HEK293 (cell line): ENCODE results near the gene PRKCD.

Experiments
- BCL11A ChIP-seq: fragments of 450-650 bp; formaldehyde crosslinking; IDR thresholded peaks from 2 replicates; pipeline ENCODE4 v1.5.1; 2016; ENCODE audit warnings: low read depth, missing biosample characterization, missing genetic modification characterization
- IKZF3 ChIP-seq: fragments of 450-650 bp; IDR thresholded peaks from 2 replicates; pipeline ENCODE4 v1.5.0; 2018; ENCODE audit warnings: missing biosample characterization, mild to moderate bottlenecking, missing genetic modification characterization, moderate library complexity
- KLF1 ChIP-seq: fragments of 450-650 bp; formaldehyde crosslinking; IDR thresholded peaks from 2 replicates; pipeline ENCODE4 v1.5.1; 2016; ENCODE audit warnings: missing biosample characterization, missing genetic modification characterization
- KLF16 ChIP-seq: fragments of 450-650 bp; formaldehyde crosslinking; IDR thresholded peaks from 2 replicates; pipeline ENCODE4 v1.5.1; 2017; ENCODE audit warnings: missing biosample characterization, missing genetic modification characterization
- RBAK ChIP-seq: fragments of 450-650 bp; formaldehyde crosslinking; IDR thresholded peaks from 2 replicates; pipeline ENCODE4 v1.5.1; 2016; ENCODE audit warnings: missing biosample characterization, missing genetic modification characterization
- ZFP3 ChIP-seq: fragments of 450-650 bp; formaldehyde crosslinking; IDR thresholded peaks from 2 replicates; pipeline ENCODE4 v1.5.1; 2016; ENCODE audit warnings: low read depth, missing biosample characterization, missing genetic modification characterization
- ZIC2 ChIP-seq: fragments of 450-650 bp; formaldehyde crosslinking; IDR thresholded peaks from 2 replicates; pipeline ENCODE4 v1.5.1; 2016; ENCODE audit warnings: missing biosample characterization, missing genetic modification characterization
- ZNF16 ChIP-seq: fragments of 450-650 bp; formaldehyde crosslinking; IDR thresholded peaks from 2 replicates; pipeline ENCODE4 v1.5.1; 2016; ENCODE audit warnings: low read depth, missing biosample characterization, missing genetic modification characterization
- ZNF23 ChIP-seq: fragments of 450-650 bp; formaldehyde crosslinking; IDR thresholded peaks from 2 replicates; pipeline ENCODE4 v1.5.1; 2016; ENCODE audit warnings: missing biosample characterization, missing genetic modification characterization, borderline replicate concordance
- ZNF248 ChIP-seq: fragments of 450-650 bp; formaldehyde crosslinking; IDR thresholded peaks from 2 replicates; pipeline ENCODE4 v1.5.1; 2017; ENCODE audit warnings: missing biosample characterization, missing genetic modification characterization
- ZNF302 ChIP-seq: fragments of 450-650 bp; formaldehyde crosslinking; IDR thresholded peaks from 2 replicates; pipeline ENCODE4 v1.5.1; 2016; ENCODE audit warnings: missing biosample characterization, missing genetic modification characterization, low read depth
- ZNF37A ChIP-seq: fragments of 450-650 bp; IDR thresholded peaks from 2 replicates; pipeline ENCODE4 v1.5.1; 2018; ENCODE audit warnings: missing biosample characterization, missing genetic modification characterization
- ZNF404 ChIP-seq: fragments of 450-650 bp; formaldehyde crosslinking; IDR thresholded peaks from 2 replicates; pipeline ENCODE4 v1.5.1; 2017; ENCODE audit warnings: missing biosample characterization, missing genetic modification characterization
- ZNF423 ChIP-seq: fragments of 450-650 bp; formaldehyde crosslinking; IDR thresholded peaks from 2 replicates; pipeline ENCODE4 v1.5.1; 2016; ENCODE audit warnings: missing biosample characterization, missing genetic modification characterization
- ZNF433 ChIP-seq: fragments of 450-650 bp; formaldehyde crosslinking; IDR thresholded peaks from 2 replicates; pipeline ENCODE4 v1.5.1; 2016; ENCODE audit warnings: missing biosample characterization, missing genetic modification characterization, low read depth
- ZNF544 ChIP-seq: fragments of 450-650 bp; formaldehyde crosslinking; IDR thresholded peaks from 2 replicates; pipeline ENCODE4 v1.5.0; 2017; ENCODE audit warnings: missing biosample characterization, missing genetic modification characterization
- ZNF600 ChIP-seq: fragments of 450-650 bp; formaldehyde crosslinking; IDR thresholded peaks from 2 replicates; pipeline ENCODE4 v1.5.1; 2016; ENCODE audit warnings: missing biosample characterization, missing genetic modification characterization
- ZNF624 ChIP-seq: fragments of 450-650 bp; formaldehyde crosslinking; IDR thresholded peaks from 2 replicates; pipeline ENCODE4 v1.5.1; 2017; ENCODE audit warnings: missing biosample characterization, missing genetic modification characterization
- ZNF76 ChIP-seq: fragments of 450-650 bp; formaldehyde crosslinking; IDR thresholded peaks from 2 replicates; pipeline ENCODE4; 2016; ENCODE audit warnings: low read depth, missing biosample characterization, missing genetic modification characterization, borderline replicate concordance
- ZNF776 ChIP-seq: fragments of 450-650 bp; formaldehyde crosslinking; IDR thresholded peaks from 2 replicates; pipeline ENCODE4 v1.5.0; 2017; ENCODE audit warnings: missing biosample characterization, missing genetic modification characterization, borderline replicate concordance
- ZNF791 ChIP-seq: fragments of 450-650 bp; formaldehyde crosslinking; IDR thresholded peaks from 2 replicates; pipeline ENCODE4 v1.5.1; 2016; ENCODE audit warnings: missing biosample characterization, missing genetic modification characterization
- ZNF830 ChIP-seq: fragments of 450-650 bp; IDR thresholded peaks from 2 replicates; pipeline ENCODE4 v1.5.0; 2018; ENCODE audit warnings: missing biosample characterization, missing genetic modification characterization, low read depth, mild to moderate bottlenecking, moderate library complexity
- TF ChIP-seq, protein P1 (sequence below): fragments of 450-650 bp; formaldehyde crosslinking; IDR thresholded peaks from 2 replicates; pipeline ENCODE4 v1.5.1; 2016; ENCODE audit warnings: missing biosample characterization, missing genetic modification characterization, borderline replicate concordance
- TF ChIP-seq, protein P2 (sequence below): fragments of 450-650 bp; formaldehyde crosslinking; IDR thresholded peaks from 2 replicates; pipeline ENCODE4 v1.5.1; 2016; ENCODE audit warnings: missing biosample characterization, missing genetic modification characterization, low read depth
- TF ChIP-seq, protein P3 (sequence below): fragments of 450-650 bp; formaldehyde crosslinking; IDR thresholded peaks from 2 replicates; pipeline ENCODE4 v1.5.1; 2016; ENCODE audit warnings: missing biosample characterization, missing genetic modification characterization
- TF ChIP-seq, protein P4 (sequence below): fragments of 450-650 bp; formaldehyde crosslinking; IDR thresholded peaks from 2 replicates; pipeline ENCODE4; 2016; ENCODE audit warnings: missing biosample characterization, missing genetic modification characterization
- TF ChIP-seq, protein P5 (sequence below): fragments of 450-650 bp; formaldehyde crosslinking; IDR thresholded peaks from 2 replicates; pipeline ENCODE4 v1.5.1; 2016; ENCODE audit warnings: missing biosample characterization, missing genetic modification characterization

Gene PRKCD

DNA sequence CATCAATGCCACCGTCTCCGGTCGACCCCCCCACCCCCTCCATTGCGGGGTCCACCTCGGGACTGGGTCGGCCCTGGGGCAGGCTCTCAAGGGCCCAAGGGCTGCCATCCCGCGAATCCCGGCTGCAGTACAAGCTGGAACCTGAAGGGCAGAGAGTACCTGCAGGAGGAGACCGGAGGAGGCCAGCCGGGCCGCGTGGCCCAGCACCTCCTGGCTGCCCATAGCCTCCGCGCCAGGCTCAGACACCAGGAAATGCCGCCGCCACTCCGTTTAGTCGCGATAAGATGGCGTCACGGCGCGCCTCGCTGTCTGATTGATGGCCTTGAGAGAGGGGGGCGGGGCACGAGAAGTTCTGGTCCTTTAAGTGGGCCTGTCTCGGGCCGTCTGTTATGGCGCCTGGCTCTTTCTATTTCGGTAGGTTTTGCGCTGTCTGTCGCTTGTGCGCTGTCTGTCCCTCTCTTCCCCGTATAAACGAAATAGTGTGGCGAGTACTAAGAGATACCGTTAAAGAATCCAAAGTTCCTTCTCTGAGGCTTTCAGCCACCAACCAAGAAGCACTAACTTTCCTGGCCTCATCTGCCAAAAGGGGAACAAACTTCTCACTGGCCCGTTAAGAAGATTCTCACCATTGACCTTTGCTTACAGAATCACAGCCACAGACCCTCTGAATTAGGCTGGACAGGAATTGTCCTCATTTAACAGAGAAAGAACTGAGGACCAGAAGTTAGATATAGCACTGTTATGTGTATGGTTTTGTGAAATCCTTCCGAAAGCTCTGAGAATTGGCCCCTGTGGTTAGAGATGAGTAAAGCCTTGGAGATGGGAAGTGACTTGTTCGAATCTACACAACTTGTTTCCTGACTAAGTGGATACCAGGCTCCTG is 30.6 kb upstream of the PRKCD start, which contains the start of gene RFT1 (continued):
- no peak for TF ChIP-seq ZNF302 (tag by site-specific recombination)
- TF ChIP-seq, protein P1, sequence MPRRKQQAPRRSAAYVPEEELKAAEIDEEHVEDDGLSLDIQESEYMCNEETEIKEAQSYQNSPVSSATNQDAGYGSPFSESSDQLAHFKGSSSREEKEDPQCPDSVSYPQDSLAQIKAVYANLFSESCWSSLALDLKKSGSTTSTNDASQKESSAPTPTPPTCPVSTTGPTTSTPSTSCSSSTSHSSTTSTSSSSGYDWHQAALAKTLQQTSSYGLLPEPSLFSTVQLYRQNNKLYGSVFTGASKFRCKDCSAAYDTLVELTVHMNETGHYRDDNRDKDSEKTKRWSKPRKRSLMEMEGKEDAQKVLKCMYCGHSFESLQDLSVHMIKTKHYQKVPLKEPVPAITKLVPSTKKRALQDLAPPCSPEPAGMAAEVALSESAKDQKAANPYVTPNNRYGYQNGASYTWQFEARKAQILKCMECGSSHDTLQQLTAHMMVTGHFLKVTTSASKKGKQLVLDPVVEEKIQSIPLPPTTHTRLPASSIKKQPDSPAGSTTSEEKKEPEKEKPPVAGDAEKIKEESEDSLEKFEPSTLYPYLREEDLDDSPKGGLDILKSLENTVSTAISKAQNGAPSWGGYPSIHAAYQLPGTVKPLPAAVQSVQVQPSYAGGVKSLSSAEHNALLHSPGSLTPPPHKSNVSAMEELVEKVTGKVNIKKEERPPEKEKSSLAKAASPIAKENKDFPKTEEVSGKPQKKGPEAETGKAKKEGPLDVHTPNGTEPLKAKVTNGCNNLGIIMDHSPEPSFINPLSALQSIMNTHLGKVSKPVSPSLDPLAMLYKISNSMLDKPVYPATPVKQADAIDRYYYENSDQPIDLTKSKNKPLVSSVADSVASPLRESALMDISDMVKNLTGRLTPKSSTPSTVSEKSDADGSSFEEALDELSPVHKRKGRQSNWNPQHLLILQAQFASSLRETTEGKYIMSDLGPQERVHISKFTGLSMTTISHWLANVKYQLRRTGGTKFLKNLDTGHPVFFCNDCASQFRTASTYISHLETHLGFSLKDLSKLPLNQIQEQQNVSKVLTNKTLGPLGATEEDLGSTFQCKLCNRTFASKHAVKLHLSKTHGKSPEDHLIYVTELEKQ (tag by site-specific recombination): peak; percentile 10; the same call in 1 of the 2 replicates
- TF ChIP-seq ZNF600: peak; percentile 83
- no peak for TF ChIP-seq ZNF23 (tag by site-specific recombination)
- TF ChIP-seq ZNF404 (tag by site-specific recombination): no peak
- TF ChIP-seq ZNF423 (tag by site-specific recombination): no peak
- peak; percentile 50; the same call in 1 of the 2 replicates for TF ChIP-seq KLF16 (tag by site-specific recombination)
- no peak for TF ChIP-seq ZNF16
- TF ChIP-seq BCL11A: no peak
- TF ChIP-seq, protein P2, sequence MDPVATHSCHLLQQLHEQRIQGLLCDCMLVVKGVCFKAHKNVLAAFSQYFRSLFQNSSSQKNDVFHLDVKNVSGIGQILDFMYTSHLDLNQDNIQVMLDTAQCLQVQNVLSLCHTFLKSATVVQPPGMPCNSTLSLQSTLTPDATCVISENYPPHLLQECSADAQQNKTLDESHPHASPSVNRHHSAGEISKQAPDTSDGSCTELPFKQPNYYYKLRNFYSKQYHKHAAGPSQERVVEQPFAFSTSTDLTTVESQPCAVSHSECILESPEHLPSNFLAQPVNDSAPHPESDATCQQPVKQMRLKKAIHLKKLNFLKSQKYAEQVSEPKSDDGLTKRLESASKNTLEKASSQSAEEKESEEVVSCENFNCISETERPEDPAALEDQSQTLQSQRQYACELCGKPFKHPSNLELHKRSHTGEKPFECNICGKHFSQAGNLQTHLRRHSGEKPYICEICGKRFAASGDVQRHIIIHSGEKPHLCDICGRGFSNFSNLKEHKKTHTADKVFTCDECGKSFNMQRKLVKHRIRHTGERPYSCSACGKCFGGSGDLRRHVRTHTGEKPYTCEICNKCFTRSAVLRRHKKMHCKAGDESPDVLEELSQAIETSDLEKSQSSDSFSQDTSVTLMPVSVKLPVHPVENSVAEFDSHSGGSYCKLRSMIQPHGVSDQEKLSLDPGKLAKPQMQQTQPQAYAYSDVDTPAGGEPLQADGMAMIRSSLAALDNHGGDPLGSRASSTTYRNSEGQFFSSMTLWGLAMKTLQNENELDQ: no peak
- no peak for TF ChIP-seq ZNF544 (tag by site-specific recombination)
- TF ChIP-seq ZIC2 (tag by site-specific recombination): no peak
- TF ChIP-seq RBAK (tag by site-specific recombination): no peak
- no peak for TF ChIP-seq ZNF830 (tag by site-specific recombination)
- TF ChIP-seq, protein P3, sequence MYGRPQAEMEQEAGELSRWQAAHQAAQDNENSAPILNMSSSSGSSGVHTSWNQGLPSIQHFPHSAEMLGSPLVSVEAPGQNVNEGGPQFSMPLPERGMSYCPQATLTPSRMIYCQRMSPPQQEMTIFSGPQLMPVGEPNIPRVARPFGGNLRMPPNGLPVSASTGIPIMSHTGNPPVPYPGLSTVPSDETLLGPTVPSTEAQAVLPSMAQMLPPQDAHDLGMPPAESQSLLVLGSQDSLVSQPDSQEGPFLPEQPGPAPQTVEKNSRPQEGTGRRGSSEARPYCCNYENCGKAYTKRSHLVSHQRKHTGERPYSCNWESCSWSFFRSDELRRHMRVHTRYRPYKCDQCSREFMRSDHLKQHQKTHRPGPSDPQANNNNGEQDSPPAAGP (tag by site-specific recombination): no peak
- TF ChIP-seq ZNF37A (tag by site-specific recombination): no peak
- TF ChIP-seq ZNF433 (tag by site-specific recombination): no peak
- TF ChIP-seq IKZF3 (tag by site-specific recombination): no peak
- TF ChIP-seq, protein P4, sequence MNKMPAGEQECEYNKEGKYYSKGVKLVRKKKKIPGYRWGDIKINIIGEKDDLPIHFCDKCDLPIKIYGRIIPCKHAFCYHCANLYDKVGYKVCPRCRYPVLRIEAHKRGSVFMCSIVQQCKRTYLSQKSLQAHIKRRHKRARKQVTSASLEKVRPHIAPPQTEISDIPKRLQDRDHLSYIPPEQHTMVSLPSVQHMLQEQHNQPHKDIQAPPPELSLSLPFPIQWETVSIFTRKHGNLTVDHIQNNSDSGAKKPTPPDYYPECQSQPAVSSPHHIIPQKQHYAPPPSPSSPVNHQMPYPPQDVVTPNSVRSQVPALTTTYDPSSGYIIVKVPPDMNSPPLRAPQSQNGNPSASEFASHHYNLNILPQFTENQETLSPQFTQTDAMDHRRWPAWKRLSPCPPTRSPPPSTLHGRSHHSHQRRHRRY (tag by site-specific recombination): no peak
- TF ChIP-seq, protein P5, sequence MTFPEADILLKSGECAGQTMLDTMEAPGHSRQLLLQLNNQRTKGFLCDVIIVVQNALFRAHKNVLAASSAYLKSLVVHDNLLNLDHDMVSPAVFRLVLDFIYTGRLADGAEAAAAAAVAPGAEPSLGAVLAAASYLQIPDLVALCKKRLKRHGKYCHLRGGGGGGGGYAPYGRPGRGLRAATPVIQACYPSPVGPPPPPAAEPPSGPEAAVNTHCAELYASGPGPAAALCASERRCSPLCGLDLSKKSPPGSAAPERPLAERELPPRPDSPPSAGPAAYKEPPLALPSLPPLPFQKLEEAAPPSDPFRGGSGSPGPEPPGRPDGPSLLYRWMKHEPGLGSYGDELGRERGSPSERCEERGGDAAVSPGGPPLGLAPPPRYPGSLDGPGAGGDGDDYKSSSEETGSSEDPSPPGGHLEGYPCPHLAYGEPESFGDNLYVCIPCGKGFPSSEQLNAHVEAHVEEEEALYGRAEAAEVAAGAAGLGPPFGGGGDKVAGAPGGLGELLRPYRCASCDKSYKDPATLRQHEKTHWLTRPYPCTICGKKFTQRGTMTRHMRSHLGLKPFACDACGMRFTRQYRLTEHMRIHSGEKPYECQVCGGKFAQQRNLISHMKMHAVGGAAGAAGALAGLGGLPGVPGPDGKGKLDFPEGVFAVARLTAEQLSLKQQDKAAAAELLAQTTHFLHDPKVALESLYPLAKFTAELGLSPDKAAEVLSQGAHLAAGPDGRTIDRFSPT (tag by site-specific recombination): peak; percentile 33; the same call in 1 of the 2 replicates
- TF ChIP-seq ZNF776 (tag by site-specific recombination): no peak
- TF ChIP-seq ZNF791 (tag by site-specific recombination): no peak
- TF ChIP-seq ZNF248 (tag by site-specific recombination): no peak
- TF ChIP-seq ZFP3 (tag by site-specific recombination): no peak
- no peak for TF ChIP-seq ZNF624
- peak; percentile 56; the same call in 1 of the 2 replicates for TF ChIP-seq ZNF76 (tag by site-specific recombination)
- TF ChIP-seq KLF1 (tag by site-specific recombination): 0 out of 2 replicates have a peak, but pooled peaks have one; percentile 12
